HL-60 (cell line): ENCODE results near the gene TAS2R13.

Experiments used
- DNase-seq, 2 experiments: peaks; one replicate each; pipeline ENCODE4 v3.0.0-alpha.2; 2010 to 2020; ENCODE audit warnings: low read depth in 1 of 2, low spot score in 1 of 2
- H3K27ac ChIP-seq: fragments of 250-450 bp; sonication (Bioruptor Pico); replicated peaks from 2 replicates; pipeline ENCODE4 v1.5.1; 2020; ENCODE audit warnings: mild to moderate bottlenecking, moderate library complexity
- H3K27me3 ChIP-seq: fragments of 250-450 bp; sonication (Bioruptor Pico); 2 replicates; pipeline ENCODE4 v1.5.1; 2021; ENCODE audit warnings: mild to moderate bottlenecking, moderate library complexity; ENCODE audit not compliant: insufficient read depth, poor library complexity, severe bottlenecking
- H3K4me3 ChIP-seq: replicated peaks from 2 replicates; pipeline ENCODE4 v1.5.1; 2011; ENCODE audit warnings: mild to moderate bottlenecking, control low read depth, low read length; ENCODE audit not compliant: insufficient read depth
- CTCF ChIP-seq: IDR thresholded peaks from one replicate; pipeline ENCODE4 v1.5.1; 2011; ENCODE audit warnings: low read length, control low read depth, inconsistent platforms; ENCODE audit not compliant: insufficient read depth
- GABPA ChIP-seq: IDR thresholded peaks from 2 replicates; pipeline ENCODE4 v1.6.1; 2012; ENCODE audit warnings: low read depth
- POLR2AphosphoS5 ChIP-seq: IDR thresholded peaks from 2 replicates; pipeline ENCODE4 v1.6.1; 2012; ENCODE audit warnings: low read depth
- REST ChIP-seq: IDR thresholded peaks from 2 replicates; pipeline ENCODE4 v1.6.1; 2012; ENCODE audit warnings: low read depth; ENCODE audit not compliant: insufficient replicate concordance
- SPI1 ChIP-seq: IDR thresholded peaks from 2 replicates; pipeline ENCODE4 v1.6.1; 2012; ENCODE audit warnings: low read depth, mild to moderate bottlenecking, borderline replicate concordance

The TAS2R13 gene

GRCh38 chr12:10928746-10929286, 19.5 kb upstream of the TAS2R13 start, which contains the start of gene PRH2:
TSS of gene PRH2 (plus strand) at chr12:10929236. CDS start at chr12:10929274, 38 bp downstream.
- Histone ChIP-seq H3K27ac (no peak within 1 kb of the TSS), H3K27me3 (no peaks in the 10 kb centered on the region), H3K4me3 (no peak within 1 kb of the TSS)
- DNase-seq: no peak
- TF ChIP-seq GABPA (no peak), SPI1 (no peak), CTCF (no peak)

GRCh38 chr12:10926269-10926668, 16.9 kb upstream of the TAS2R13 start:
- TF ChIP-seq SPI1: no peak
- no peak for TF ChIP-seq CTCF
- TF ChIP-seq POLR2AphosphoS5: no peak
- no peak for TF ChIP-seq REST
- TF ChIP-seq GABPA: no peak
- no peak for DNase-seq
- Histone ChIP-seq H3K27ac (no peak overlapping the region), H3K27me3 (no peaks in the 10 kb centered on the region), H3K4me3 (no peak overlapping the region)

- no peak overlapping the region for H3K4me3 ChIP-seq
- TF ChIP-seq SPI1: no peak
- DNase-seq: no peak
- H3K27me3 ChIP-seq: no peaks in the 10 kb centered on the region
- H3K27ac ChIP-seq: no peak overlapping the region
Observed at GRCh38 chr12:10919809-10920208, 10.4 kb upstream of the TAS2R13 start.

GRCh38 chr12:10910380-10910779, 1.0 kb upstream of the TAS2R13 start:
- no peak for DNase-seq

More at GRCh38 chr12:10910380-10910779, 1.0 kb upstream of the TAS2R13 start:
- Histone ChIP-seq H3K4me3 (no peak overlapping the region), H3K27ac (no peak overlapping the region), H3K27me3 (no peaks in the 10 kb centered on the region)
- TF ChIP-seq SPI1 (no peak), CTCF (no peak), POLR2AphosphoS5 (no peak), REST (no peak), GABPA (no peak)
